ENCODE results near the gene DNMT3A.

Gene DNMT3A

DNA sequence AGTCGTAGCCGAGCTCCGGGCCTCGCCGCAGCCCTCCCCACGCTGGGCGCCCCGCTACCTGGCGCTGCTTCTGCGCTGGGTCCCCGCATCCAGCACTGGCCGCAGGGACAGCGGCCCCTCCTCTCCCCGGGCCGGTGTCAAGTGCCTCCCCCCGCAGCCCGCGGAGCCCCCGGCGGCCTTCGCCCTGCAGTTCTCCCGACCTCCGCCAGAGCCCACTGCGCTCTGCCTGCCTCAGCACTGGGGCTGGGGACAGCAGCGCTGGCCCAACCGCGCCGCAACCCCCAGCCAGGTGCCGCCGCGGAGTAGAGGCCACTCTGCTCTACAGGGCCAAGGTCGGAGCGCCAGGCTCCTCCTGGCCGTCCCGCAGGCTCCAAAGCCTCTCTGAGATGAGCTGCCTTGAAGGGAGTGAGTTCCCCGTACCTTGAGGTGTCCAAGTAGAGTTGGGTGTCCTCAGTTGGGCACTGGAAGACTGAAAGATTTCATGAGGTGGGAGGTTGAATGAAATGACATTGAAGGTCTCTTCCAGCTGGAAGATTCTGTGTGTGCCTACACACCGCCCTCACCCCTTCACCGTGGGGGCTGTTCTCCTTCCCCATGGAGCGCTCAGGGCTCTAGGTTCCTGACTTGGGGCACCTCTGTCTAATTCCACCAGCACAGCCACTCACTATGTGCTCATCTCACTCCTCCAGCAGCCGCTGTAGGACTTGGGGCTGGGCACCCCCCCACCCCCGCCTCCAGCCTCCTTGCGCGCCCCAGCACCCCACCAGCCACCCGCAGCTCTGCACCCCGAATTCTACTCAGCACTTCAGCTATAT is 854 bp upstream of the DNMT3A start:
- DNase-seq, result peak; percentile 72

DNA sequence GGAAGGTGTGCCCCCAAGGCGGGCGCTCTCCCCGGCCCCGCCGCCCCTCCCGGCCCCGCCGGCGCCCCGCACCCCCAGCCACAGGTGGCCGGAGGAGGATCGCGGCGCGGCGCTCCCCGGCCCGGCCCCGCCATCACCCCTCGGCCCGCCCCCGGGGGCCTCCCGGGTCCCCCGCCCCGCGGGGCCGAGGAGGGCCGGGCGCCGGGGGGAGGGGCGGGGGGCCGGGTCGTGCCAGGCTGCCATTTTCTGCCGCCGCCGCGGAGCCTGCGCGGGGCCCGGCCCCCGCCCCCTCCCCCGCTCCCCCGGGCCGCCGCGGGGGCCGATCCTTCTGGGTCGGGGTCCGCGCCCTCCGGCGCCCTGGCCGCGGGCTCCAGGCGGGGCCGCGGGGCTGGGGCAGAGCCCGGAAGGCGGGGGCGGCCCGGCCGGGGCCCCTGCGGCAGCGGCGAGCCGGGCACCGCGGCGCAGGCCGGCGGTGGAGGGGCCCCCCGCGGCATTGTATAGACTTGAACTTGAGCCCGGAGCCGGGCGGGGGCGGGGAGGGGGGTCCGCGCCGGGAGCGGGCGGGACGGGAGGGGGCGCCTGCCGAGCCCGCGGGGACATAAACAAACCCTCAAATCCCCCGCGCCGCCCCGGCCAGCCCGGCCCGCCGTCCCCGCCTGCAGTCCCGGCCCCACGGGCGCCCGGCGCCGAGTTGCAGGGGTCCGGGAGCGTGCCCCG is 556 bp downstream of the DNMT3A start:
- DNase-seq, result peak; percentile 50

DNA sequence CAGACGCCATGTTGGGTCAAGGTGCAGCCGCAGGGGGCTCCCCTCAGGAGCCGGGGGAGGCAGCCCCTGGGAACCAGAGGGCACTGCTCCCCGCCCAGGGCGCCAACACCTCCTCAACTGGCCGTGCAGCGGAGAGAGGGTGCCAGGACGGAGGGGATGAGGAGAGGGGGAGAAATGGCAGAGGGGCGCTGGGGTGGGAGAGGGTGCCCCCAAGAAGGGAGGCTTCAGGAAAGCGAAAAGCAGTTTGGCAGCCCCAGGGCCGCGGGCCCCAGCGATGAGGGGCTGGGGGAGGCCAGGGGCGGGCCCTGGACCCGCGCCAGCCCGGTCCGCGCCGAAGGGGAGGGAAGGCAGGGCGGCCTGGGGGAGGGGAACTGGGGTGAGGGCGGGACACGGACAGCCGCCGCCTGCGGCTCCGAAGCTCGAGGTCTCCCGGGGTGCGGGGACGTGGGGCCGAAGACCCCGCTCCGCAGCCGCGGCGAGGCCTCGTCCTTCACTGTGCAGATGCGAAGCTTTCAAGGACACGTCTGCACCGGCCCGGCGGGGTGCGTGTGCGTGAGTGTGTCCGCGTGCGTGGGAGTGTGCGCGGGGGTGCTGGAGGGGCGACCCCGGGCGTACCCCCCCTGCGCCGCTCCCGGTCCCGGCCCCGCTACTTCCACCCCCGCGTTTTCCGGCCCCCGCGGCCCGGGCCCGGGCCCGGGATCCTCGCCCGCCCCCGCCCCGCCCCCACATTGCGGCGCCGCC is 1.4 kb downstream of the DNMT3A start:
- DNase-seq, result peak; percentile 32

DNA sequence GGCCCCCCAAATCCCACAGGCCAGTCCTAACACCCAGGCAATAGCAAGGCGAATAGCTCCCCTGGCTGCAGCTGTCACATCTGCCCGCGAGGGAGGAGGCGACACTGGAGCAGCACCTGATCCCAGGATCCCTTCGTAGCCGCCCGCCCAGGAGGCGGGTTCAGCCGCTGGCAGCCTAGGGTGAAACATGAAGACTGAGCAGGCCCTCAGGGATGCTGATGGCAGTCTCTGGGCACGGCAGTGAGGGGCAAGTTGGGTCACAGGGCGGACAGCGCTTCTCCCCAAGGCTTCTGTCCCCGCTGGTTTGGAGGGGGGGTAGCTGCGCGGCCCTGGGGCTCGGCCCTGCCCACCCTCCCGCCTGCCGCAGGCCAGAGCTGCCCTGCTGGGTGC is 1.9 kb downstream of the DNMT3A start:
- no peak for DNase-seq

DNA sequence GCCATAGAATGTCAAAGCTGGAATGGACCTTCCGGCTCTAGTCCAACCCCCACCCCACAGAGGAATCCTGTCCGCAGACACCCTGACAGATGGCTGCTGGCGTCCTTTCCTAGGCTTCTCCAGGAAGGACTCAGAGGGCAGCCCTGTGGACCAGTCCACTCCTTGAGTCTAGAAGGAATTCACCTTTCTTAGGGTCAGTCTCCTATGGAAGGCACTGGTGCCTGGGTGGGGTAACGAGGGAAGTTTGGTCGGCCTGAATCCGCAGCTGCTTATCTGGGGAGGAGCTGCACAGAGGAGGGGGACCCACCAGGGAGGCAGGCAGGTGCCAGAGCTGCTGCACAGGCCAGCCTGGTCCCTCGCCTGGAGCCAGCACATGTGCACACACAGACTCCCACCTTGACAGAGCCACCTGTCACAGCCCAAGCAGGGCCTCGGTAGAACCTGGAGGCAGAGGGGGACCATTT is 2.5 kb downstream of the DNMT3A start:
- no peak for DNase-seq

DNA sequence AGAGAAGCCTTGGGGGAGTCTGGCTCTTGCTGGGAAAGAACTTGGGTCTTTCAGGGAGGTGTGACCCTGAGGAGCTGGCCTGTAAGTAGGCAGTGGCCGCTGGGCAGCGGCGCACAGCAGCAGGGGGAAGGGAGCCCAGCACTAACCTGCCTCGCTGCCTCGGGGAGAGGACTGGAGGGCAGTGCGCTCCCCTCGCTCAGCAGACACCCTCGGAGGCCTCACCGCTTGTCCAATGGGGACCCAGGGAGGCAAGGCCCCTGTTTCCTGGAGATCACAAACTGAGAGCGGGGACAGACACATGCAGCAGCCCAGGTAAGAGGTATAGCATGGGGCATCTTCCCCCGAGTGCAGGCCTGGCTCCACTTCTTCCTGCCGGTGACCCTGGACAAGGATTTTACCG is 3.3 kb downstream of the DNMT3A start:
- no peak for DNase-seq

DNA sequence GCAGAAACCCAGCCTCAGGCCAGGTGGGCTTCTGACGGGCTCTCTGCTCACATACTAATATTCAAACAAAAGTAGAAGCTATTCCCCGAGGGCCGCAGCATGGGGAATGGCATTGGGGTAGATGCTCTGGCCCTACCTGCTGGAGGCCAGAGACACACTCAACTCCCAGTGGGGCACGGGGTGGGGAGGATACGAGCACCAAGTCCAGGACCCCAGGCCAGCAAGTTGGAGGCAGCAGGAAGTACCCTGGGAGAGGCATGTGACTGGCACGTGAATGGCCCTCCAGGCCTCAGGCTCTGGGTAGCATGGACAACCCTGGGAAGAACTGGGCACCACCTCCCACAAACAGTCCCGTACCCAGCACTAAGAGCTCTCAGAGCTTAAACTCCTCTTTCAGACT is 3.8 kb downstream of the DNMT3A start:
- no peak for DNase-seq

DNA sequence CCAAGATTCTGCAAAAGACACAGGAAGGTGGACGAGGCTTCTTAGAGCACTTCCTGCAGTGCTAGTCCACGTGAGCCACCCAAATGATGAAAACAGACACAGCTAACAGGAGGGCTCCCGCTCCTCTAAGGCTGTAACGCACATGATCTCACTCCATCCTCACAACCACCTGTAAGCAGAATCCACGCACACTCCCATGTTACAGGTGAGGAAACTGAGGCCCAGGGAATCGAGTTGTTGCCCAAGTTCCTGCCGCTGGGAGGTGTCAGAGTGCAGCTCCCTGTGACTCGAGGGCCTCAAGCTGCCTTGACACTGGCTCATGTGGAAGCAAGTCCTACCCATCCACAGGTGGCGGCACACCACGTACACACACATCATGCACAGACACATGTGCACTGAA is 4.4 kb downstream of the DNMT3A start:
- DNase-seq, result no peak

DNA sequence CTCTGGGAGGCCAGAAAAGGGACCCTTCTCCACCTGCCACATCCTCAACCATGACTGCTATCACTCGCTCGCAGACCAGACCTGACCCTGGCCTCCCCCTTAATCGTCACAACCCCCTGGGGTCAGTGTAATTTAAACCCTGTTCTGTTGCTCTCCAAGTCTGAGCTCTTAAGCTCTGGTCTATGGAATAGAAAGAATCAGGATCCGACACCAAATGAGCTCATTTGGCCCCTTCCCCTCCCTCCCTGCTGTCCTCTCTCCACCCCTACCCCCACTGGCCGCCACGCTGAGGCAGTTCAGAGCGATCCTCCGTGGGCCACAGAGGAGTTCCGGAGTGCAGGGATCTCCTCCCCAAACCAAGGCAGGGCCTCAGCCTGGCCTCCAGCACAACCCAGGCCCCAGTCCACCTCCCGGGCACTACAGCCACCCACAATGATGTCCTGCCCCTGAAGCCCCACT is 5.3 kb downstream of the DNMT3A start:
- no peak for DNase-seq

DNA sequence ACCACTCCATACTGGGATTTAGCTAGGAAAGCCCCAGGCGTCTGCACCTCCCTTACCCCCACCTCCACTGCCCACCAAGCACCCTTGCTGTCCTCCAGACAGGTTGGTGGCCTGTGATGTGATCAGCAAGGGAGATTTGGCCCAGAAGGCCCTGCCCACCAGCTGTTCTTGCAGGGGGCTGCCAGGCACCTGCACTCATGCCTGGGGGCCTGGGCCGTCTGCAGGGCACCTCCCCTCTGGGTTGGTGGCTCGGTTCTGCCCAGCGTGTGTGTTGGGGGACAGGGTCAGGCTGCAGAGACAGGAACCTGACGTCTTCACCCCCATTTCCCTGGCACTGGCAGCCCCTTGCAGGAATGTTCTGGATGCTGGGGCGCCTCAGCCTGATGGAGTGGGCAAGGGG is 5.8 kb downstream of the DNMT3A start:
- no peak for DNase-seq

DNA sequence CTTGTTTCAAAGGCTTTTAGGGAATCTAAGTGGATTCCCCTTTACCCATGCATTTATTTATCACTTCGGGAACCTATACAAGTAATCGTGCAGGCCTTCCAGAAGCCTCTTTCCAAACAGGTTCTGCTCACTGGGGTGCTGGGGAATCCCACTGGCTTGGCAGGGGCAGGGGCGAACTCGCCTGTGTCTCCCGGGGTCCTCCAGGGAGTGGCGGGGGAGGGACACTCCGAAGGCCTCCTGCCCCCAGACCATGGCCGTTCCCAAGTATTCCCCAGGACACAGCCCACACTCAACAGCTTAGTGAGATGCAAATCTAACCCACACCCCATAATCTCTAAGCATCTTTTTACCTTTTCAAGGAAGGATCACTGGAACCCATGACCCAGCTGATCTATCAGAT is 6.5 kb downstream of the DNMT3A start:
- no peak for DNase-seq

DNA sequence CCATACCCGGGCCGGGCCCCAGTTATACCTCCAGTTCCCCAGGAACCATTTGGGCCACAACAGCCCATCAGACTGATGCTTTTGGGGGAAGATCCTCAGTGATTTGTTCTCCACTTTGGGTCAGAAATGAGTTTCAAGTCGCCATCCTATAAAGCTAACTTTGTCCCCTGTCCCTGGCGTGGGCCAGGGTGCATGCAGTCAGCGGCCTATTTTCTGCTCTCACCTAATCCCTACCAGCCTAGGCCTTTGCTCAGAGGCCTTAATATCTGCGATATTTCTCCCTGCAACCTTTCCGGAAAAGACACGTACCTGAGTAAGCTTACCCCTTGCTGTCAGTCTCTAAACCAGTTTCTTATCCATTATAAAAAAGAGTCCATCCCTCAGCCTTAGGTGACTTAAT is 7.2 kb downstream of the DNMT3A start:
- DNase-seq, result no peak

DNA sequence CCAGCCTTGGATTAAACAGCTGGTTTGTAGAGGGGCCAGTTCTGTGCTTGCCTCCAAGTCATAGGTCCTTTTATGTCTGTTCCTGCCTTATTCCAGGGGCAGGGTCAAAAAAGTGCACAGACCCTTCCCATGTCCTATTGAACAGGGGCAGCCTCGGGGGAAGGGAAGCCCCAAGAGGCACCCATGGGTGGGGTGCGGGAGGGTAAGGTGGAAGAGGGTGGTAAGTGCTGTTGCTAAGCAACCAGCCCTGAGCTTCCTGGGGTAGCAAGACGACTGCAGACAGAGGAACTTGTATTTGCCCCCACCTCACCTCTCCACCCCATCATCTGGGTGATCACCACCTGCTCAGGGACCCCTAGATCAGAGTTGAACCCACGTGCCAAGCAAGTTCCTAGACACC is 7.7 kb downstream of the DNMT3A start:
- no peak for DNase-seq

DNA sequence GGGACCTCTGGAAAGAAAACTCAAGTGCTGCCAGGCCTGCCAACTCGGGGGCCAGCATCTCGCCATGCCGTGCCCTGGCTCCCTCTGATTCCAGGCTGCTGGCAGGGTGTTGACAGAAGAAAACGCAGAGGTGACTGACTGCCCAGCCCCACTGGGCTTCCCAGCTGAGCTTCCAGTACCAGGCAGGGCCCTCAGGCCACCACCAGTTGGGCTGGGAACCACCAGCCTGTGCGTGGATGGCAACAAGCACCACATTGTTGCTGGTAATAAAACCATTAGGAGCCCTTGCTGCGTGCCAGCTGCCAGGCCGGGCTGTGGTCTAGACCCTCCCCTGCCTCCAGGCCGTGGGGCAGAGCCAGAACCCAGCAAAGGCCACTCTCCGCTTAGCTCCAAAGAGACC is 9.2 kb downstream of the DNMT3A start:
- DNase-seq, result no peak

DNA sequence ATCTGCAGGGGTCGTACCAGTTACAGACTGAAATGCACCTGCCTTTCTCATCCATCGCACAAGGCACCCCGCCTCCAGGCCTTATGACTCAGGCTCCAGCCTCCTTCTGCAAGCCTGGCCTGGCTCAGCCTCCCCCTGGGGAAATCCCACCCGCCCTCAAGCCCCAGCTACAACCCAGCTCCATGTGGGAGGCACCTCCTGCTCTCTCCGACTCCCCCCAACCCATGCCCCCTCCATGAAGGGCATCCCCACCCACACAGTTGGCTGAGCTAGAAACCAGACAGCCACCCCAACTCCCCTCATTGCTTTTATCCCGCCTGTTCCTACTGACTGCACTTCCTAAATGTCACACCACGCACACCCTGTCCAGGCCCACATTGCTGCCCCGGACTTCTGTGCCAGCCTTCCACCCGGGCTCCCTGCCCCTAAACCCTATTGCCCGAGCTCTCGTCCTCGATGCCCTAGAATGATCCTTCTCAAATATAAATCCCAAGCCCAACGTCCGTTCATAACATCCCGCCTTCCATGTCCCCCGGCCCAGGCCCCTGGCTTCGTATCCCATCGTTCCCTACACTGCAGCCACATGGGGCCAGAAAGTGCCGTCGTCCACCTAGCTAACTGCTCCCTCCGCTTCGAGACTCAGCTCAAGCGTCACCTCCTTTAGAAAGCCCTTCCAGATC is 9.9 kb downstream of the DNMT3A start:
- no peak for DNase-seq

DNA sequence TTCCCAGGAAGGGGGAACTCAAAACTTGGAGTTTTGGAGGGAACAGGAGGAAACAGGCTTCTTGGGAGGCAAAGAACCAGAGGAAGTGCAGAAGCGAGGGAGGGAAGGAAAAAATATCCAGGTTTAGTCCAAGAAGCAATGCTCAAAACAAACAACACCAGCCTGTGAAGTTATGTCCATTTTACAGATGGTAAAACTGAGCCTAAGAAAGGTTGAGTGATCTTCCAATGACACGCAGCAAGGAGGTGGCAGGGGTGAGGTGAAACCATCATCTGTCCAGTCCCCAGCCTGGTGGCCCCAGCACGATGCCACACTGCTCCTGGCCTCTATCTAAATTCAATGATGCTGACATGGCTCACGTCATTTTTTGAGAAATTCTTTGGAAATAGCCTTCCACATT is 10.8 kb downstream of the DNMT3A start:
- DNase-seq, result no peak

DNA sequence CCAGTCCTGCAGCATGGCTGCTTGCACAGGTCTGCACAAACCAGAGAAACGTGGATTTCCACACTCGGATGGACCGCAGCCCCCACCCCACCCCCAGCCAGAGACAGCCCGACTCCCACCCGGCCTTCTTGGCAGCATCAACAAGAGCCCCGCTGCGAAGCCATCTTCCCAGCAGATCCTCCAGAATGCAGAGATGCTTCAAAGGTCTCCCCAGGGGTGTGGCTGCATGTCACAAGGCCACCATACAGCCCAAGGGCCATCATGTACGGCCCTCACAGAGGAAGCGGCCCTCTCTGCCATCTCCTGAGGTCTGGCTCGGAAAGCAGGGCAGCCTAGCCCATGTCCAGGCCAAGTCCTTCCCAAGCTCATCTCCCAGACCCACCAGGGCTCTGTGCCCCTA is 11.5 kb downstream of the DNMT3A start:
- no peak for DNase-seq

DNA sequence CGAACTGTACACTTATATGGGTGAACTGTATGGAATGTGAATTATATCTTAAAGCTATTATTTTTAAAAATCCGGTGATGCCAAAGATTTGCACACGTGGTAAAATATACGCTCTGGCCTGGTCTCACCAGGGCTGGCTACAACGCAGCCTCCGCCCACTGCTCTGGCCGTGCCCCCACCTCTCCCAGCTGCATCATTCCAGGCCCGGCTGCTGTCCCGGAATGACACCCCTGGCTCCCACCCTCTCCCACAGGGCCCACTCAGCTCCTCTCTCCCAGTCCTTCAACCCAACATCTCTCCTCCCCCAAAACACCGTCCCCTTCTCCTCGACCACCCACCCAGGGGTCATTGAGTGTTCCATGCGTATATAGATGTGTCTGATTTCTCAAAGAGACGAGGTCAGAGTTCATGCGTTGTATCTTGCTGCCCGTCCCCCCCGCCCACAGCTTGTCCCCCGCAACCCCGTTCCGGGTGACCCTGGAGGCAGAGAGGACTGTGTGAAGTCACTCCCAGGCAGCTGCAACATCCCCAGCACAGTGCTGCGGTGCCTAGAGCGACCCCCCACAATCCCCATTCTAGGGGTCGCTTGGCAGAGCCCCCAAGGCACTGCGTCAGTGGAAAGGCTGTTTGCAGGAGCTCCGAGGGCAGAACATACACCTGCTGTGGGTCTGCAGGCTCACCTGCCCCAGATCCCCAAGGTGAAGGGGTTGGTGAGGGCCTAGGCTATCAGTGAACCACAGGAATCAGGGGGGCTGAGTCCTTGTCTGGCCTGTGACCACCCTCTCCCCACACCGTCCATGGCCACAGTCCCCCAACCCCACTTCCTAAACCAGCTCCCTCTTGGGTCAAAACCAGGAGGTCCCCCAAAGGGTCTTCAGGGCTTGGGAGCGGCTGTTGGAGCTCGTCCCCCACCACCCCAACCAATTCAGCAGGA is 13.3 kb downstream of the DNMT3A start:
- no peak for DNase-seq

DNA sequence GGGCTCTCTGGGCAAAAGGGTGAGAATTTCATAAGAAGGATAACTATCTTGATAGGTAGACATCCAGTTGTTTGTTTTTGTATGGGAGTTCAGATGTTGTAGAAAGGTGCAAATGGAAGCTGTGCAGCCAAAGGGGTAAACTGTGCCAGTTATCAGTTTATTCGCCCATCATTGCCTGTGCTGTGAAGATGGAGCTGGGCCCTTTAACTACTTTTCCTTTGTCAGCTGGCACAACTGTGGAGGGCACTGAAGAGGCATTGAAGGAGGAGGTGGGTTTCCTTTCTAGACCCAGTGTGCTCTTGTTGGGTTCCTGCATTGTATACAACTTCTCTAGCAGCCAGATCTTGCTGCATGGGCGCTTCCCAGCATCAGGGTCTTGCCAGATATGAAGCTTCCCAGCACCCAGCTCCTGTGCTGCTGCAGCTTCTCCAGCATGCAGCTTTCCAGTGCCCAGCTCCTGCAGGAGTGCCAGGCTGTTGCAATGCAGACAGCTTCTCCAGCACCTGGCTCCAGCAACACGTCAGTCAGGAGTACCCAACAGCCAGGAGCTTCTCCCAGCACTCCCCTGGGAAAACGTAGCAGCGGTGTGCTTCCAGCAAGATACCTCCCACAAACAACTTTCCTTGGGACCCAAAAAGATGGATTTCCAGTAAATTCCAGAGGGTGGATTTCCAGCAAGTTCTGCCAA is 15.3 kb downstream of the DNMT3A start:
- DNase-seq, result no peak

DNA sequence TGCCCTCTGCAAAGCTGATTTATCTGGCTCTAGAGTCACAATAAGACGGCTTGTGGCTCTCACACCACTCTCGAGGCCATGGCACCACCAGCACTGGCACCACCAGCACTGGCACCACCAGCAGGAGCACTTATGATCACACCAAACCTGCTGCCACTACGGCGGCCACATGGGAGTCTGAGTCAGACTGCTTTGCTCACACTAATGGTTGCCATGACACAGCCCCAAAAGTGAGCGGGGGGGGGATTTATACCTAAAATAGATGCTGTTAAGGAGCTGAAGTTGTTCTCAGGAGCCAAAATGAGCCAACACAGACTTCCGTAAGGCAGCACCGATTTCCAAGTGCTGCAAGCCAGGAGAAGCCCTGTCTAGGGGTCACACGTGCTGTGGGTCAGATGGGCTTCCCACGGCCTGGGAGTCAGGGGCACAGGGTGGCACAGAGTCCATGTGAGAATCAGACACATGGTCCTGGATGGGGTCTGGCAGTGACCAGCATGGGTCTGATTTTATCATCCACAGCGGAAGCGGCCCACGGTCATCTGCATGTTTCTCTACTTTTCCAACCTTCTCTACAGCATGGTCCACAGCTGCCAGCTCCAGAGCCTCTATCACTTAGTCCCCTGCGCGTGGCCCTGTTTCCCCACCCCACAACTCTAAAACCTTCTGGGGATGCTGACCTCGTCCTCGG is 16.7 kb downstream of the DNMT3A start:
- no peak for DNase-seq

DNA sequence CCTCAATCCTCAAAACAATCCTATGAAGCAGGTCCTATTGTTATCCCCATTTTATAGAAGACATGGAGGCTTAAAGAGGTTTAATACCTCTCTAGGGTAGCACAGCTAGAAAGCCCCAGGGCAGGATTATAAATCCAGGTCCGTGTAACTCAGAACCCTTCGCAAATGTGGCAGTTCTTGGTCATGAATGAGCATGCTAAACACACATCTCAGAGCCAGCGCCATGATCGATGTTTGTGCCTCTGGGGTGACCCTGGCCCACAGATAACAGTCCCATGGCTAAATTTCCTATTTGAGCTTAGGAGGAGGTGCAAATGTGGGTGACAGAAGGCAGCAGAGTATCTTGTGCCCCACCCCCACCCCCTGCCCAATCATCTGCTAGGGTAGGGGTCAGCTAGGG is 17.5 kb downstream of the DNMT3A start:
- DNase-seq, result no peak

Measured in NCI-H774 (cell line).